SK-N-SH treated with all-trans-retinoic acid at 6 μM for 48 hours (cell line): ENCODE results near the gene AMOTL1.

Source experiments
- ATAC-seq: fragments of 200-7000 bp; cut with Tn5 transposase; 3 replicates; pipeline ENCODE4 v1.9.1; 2020; ENCODE audit warnings: mild to moderate bottlenecking, moderate library complexity
- ARNTL ChIP-seq: fragments of 450-650 bp; formaldehyde crosslinking; IDR thresholded peaks from 2 replicates; pipeline ENCODE4 v1.5.0; 2020; ENCODE audit warnings: low read depth, mild to moderate bottlenecking, moderate library complexity, borderline replicate concordance
- BACH2 ChIP-seq: fragments of 250-450 bp; sonication (Bioruptor Pico); IDR thresholded peaks from 2 replicates; pipeline ENCODE4 v1.9.0; 2021; ENCODE audit warnings: mild to moderate bottlenecking, borderline replicate concordance
- CREB5 ChIP-seq: fragments of 250-450 bp; sonication (Bioruptor Pico); IDR thresholded peaks from 2 replicates; pipeline ENCODE4 v1.5.1; 2020; ENCODE audit warnings: low read depth, mild to moderate bottlenecking, moderate library complexity
- CSDC2 ChIP-seq: fragments of 250-450 bp; sonication (Bioruptor Pico); IDR thresholded peaks from 2 replicates; pipeline ENCODE4 v1.5.0; 2020; ENCODE audit warnings: mild to moderate bottlenecking, moderate library complexity
- GLIS3 ChIP-seq: fragments of 250-450 bp; sonication (Bioruptor Pico); IDR thresholded peaks from 2 replicates; pipeline ENCODE4 v1.5.0; 2020; ENCODE audit warnings: mild to moderate bottlenecking, moderate library complexity
- ISL1 ChIP-seq: fragments of 250-450 bp; sonication (Bioruptor Pico); IDR thresholded peaks from 2 replicates; pipeline ENCODE4 v2.1.2; 2022; ENCODE audit warnings: mild to moderate bottlenecking, moderate library complexity
- OSR1 ChIP-seq: fragments of 250-450 bp; sonication (Bioruptor Pico); IDR thresholded peaks from 2 replicates; pipeline ENCODE4 v1.8.0; 2022; ENCODE audit warnings: moderate library complexity, mild to moderate bottlenecking, inconsistent platforms
- PATZ1 ChIP-seq: fragments of 250-450 bp; sonication (Bioruptor Pico); IDR thresholded peaks from 2 replicates; pipeline ENCODE4 v1.8.0; 2020; ENCODE audit warnings: mild to moderate bottlenecking, moderate library complexity, borderline replicate concordance
- POU6F1 ChIP-seq: fragments of 250-450 bp; sonication (Bioruptor Pico); IDR thresholded peaks from 2 replicates; pipeline ENCODE4 v1.8.0; 2021; ENCODE audit warnings: low read depth, mild to moderate bottlenecking, moderate library complexity, borderline replicate concordance
- PPARA ChIP-seq: fragments of 250-450 bp; sonication (Bioruptor Pico); IDR thresholded peaks from 2 replicates; pipeline ENCODE4 v1.5.0; 2020; ENCODE audit warnings: mild to moderate bottlenecking, borderline replicate concordance
- SNAI2 ChIP-seq: fragments of 250-450 bp; sonication (Bioruptor Pico); IDR thresholded peaks from 2 replicates; pipeline ENCODE4 v1.5.0; 2020; ENCODE audit warnings: mild to moderate bottlenecking, moderate library complexity
- TCF4 ChIP-seq: fragments of 250-450 bp; sonication (Bioruptor Pico); IDR thresholded peaks from 2 replicates; pipeline ENCODE4 v1.8.0; 2021; ENCODE audit warnings: mild to moderate bottlenecking, moderate library complexity, borderline replicate concordance
- TOX ChIP-seq: fragments of 250-450 bp; sonication (Bioruptor Pico); IDR thresholded peaks from 2 replicates; pipeline ENCODE4 v1.8.0; 2021; ENCODE audit warnings: mild to moderate bottlenecking, moderate library complexity, borderline replicate concordance
- TSHZ2 ChIP-seq: fragments of 250-450 bp; sonication (Bioruptor Pico); IDR thresholded peaks from 2 replicates; pipeline ENCODE4 v1.5.0; 2020; ENCODE audit warnings: mild to moderate bottlenecking, moderate library complexity
- ZFP3 ChIP-seq: fragments of 250-450 bp; sonication (Bioruptor Pico); IDR thresholded peaks from 2 replicates; pipeline ENCODE4 v1.5.0; 2020; ENCODE audit warnings: mild to moderate bottlenecking, moderate library complexity
- ZFP30 ChIP-seq: fragments of 450-650 bp; formaldehyde crosslinking; IDR thresholded peaks from 2 replicates; pipeline ENCODE4 v1.5.0; 2022; ENCODE audit warnings: mild to moderate bottlenecking, moderate library complexity
- ZNF565 ChIP-seq: fragments of 450-650 bp; formaldehyde crosslinking; conservative IDR thresholded peaks from 2 replicates; pipeline ENCODE4 v1.5.0; 2020; ENCODE audit warnings: low read depth, mild to moderate bottlenecking, moderate library complexity
- ZNF70 ChIP-seq: fragments of 450-650 bp; formaldehyde crosslinking; IDR thresholded peaks from 2 replicates; pipeline ENCODE4 v1.5.0; 2020; ENCODE audit warnings: mild to moderate bottlenecking, moderate library complexity
- TF ChIP-seq, protein P1 (sequence below): fragments of 250-450 bp; sonication (Bioruptor Pico); IDR thresholded peaks from 2 replicates; pipeline ENCODE4 v1.5.1; 2021; ENCODE audit warnings: mild to moderate bottlenecking, moderate library complexity

Gene AMOTL1

GRCh38 chr11:94864506-94865045 is 96.4 kb downstream of the AMOTL1 start:
- no peak for ATAC-seq
- TF ChIP-seq PATZ1 (CRISPR knock-in tag) (no peak), ARNTL (CRISPR knock-in tag) (no peak), CSDC2 (CRISPR knock-in tag) (no peak), SNAI2 (CRISPR knock-in tag) (no peak), GLIS3 (CRISPR knock-in tag) (no peak), ZFP3 (no peak), PPARA (no peak), TOX (CRISPR knock-in tag) (no peak)

GRCh38 chr11:94866231-94866822 is 98.2 kb downstream of the AMOTL1 start:
- ATAC-seq, result no peak
- TF ChIP-seq POU6F1 (CRISPR knock-in tag) (no peak), BACH2 (CRISPR knock-in tag) (no peak), ZNF565 (CRISPR knock-in tag) (no peak), PATZ1 (CRISPR knock-in tag) (no peak), TCF4 (CRISPR knock-in tag) (no peak), TOX (CRISPR knock-in tag) (no peak), ZFP30 (CRISPR knock-in tag) (no peak), CSDC2 (CRISPR knock-in tag) (no peak), TSHZ2 (CRISPR knock-in tag) (no peak), ISL1 (CRISPR knock-in tag) (no peak), OSR1 (no peak), ZFP3 (no peak), ZNF70 (CRISPR knock-in tag) (no peak), SNAI2 (CRISPR knock-in tag) (no peak), CREB5 (CRISPR knock-in tag) (no peak)
- TF ChIP-seq, protein P1, sequence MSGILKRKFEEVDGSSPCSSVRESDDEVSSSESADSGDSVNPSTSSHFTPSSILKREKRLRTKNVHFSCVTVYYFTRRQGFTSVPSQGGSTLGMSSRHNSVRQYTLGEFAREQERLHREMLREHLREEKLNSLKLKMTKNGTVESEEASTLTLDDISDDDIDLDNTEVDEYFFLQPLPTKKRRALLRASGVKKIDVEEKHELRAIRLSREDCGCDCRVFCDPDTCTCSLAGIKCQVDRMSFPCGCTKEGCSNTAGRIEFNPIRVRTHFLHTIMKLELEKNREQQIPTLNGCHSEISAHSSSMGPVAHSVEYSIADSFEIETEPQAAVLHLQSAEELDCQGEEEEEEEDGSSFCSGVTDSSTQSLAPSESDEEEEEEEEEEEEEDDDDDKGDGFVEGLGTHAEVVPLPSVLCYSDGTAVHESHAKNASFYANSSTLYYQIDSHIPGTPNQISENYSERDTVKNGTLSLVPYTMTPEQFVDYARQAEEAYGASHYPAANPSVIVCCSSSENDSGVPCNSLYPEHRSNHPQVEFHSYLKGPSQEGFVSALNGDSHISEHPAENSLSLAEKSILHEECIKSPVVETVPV, result no peak
